ENCODE measurements around the gene RASGEF1C.
"Not testable (repeated sequence)": the region's sequence is repeated elsewhere in the genome, so short reads cannot be mapped to it uniquely, and the experiment has no call there.

The RASGEF1C gene

DNA sequence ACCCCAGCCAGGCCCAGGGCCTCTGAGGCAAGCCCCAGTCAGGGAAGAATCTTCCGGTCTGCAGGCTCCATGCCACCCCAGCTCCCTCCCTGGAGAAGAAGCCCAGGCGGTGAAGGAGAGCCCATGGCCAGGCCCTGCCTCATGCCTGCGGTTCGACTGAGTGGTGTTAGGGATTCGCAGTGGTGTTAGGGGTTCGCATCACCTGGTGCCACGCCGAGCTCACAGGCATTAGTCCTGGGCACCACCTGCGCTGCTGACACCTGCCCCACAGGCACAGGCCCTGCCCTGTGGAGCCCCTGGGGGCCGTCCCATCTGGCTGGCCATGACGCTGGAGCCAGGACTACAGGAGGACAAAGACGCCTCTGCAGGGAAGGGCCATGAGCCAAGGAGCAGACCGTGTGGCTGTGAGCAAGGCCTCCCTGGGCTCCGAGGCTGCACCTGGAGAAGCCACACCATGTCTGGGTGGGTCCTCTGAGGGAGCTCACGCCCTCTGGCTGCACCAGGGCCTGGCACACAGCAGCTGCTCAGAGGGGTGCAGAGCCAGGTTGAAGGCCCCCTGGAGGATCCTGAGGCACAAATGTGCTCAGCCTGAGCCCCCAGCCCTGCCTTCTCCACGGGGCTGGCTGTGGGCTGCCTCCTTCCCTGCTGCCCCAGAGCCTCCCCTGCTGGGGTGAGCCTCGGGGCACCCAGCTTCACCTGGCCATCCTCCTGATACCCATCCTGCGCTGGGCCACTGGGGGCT is 109.8 kb downstream of the RASGEF1C start:
- no peak for DNase-seq

GRCh38 chr5:180098526-180098925 is 110.5 kb downstream of the RASGEF1C start:
- no peak for DNase-seq

DNA sequence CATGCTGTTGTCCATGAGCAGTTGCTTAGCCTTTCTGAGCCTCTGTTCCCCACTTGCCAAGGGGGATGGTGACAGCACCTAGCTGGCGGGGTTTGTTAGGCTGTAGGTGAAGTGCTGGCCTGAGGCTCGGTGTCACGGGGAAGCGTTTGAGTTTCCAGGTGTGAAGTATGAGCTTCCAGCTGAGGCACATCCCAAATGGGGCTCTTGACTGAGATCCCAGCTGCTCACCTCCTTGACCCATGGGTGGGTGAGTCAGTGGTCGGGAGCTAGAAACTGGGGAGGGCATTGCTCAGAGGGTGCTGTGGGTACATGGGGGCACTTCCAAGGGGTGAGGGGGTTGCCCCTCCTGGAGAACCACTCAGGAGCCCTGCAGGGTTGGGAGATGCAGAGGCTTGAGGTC is 111.1 kb downstream of the RASGEF1C start:
- no peak for DNase-seq

DNA sequence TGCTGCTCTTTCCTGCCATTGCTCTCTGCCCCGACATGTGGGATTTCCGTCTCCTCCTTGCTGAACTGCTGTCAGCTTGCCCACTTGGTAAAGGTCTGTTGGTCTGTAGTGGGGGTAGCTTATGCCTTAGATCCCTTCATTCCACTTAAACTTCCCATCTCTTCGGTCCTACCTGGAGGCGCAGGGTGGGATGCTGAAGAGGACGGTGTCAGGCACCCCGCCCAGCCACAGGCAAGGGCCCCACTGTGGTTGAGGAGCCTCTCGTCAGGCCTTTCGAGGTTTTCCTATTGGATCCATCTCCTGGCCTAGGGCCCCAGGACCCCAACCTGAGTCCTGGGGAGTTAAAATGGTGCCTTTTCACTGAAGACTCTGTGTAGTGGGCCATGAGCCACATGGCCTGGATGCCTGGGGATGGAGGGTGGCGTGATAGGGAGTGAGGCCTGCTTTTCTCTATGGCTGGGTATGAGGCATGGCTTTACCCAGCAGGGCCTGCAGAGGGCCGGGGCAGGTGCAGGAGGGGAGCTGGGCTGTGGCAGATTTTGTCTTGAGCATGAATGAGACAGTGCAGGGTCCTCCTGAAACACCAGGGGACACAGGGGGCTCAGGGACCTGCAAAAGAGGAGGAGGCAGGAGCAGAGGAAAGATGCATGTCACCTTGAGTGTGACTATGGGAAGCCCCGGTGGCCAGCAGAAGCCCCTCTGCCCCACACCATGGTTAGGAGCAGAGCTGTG is 111.7 kb downstream of the RASGEF1C start:
- DNase-seq: no peak

GRCh38 chr5:180096616-180097015 is 112.4 kb downstream of the RASGEF1C start:
- no peak for DNase-seq

- no peak for DNase-seq
Measured at GRCh38 chr5:180095545-180095944, 113.5 kb downstream of the RASGEF1C start.

DNA sequence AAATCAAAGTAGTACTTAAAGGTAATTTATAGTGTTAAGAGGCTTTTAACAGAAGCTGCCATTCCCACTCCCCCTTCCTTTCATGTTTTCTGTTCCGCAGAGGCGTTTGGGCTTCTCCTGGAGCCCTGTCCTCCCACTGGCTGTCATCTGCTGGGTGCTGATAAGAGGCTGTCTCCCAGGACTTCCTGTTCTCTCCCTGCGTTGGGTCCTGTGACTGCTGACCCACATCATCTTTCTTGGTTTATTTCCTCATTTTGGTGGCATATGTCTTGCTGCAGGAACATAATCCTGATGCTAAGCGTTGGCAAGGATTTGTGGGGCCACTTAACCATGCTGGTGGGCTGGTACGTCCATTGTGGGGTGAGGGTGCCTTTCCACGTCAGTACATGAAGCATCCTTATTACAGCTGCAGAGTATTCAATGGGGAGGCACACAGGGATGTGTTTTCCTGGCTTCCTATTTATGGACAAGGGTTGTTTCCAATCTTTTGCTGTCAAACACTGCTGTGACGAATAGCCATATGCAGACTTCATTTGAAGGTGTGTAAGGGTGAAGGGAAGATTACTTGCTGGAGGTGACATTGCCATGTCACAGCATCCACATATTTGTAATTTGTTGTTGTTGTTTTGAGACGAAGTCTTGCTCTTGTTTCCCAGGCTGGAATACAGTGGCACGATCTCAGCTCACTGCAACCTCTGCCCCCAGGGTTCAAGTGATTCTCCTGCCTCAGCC is 115.2 kb downstream of the RASGEF1C start:
- no peak for DNase-seq

DNA sequence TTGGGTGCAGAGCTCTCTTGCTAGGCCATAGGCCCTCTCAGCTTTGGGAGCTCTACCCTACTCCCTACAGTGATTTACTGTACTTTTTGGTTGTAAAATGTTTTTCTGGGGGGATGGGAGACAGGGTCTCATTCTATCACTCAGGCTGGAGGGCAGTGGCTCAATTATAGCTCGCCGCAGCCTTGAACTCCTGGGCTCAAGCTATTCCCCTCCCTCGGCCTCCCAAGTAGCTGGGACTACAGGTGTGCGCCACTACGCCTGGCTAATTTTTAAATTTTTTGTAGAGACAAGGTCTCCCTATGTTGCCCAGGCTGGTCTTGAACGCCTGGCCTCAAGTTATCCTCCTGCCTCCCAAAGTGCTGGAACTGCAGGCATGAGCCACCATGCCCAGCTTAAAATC is 115.8 kb downstream of the RASGEF1C start:
- no peak for DNase-seq

- no peak for DNase-seq
Measured at GRCh38 chr5:180090769-180091546, 118.1 kb downstream of the RASGEF1C start.

- peak; percentile 81 for DNase-seq
Measured at GRCh38 chr5:180090098-180090768, 118.8 kb downstream of the RASGEF1C start.

- not testable (repeated sequence) for DNase-seq
Measured at GRCh38 chr5:180089628-180090027, 119.4 kb downstream of the RASGEF1C start.

DNA sequence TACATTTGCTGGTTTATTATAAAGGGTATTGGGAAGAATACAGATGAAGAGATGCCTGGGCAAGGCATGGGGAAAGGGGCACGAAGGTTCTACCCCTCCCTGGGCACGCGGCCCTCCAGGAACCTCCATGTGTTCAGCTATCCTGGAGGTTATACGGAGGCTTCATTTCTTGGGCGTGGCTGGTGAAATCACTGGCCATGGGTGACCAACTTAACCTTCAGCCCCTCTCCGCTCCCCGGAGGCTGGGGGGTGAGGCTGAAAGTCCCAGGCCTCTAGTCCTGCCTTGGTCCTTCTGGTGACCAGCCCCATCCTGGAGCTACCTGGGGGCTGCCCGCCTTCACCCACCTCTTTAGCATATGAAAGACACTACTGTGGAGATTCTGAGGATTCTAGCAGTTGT is 120.5 kb downstream of the RASGEF1C start:
- DNase-seq: no peak

DNA sequence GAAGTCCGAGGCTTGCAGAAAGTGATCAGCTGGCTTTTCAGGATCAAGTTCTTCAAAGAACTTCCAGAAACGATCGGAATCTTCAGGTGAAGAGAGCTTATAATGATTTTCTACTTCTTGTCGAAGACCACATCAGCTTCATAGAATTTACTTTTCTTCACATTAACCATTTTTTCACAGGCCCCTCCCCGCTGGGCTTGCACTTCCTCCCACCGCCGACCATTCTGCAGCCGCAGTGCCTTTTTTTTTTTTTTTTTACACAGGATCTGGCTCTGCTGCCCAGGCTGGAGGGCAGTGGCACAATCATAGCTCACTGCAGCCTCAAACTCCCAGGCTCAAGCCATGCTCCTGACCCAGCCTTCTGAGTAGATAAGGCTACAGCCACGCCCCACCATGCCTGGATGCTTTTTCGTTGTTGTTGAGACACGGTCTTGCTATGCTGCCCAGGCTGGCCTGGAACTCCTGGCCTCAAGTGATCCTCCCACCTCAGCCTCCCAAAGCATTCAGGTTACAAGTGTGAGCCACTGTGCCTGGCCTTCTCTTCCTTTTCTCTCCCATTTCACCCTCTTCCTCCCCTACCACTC is 122.1 kb downstream of the RASGEF1C start:
- no peak for DNase-seq

DNA sequence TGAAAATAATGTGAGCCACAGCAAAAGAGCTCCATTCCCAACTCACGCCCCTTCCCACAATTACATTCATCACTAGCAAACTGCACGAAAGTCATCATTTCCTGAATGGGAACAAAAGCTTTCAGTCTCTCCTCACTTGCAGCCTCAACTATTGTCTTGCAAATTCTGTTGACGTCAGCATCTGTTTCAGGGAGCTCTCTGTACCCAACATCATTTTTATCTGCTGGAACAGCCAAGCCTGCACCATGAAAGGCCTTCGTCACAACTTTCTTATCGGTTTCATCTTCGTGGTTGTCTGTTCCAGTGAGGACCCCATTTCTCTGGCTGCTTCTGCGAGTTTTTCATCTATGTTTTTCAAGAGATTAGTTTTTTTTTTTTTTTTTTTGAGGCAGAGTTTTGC is 123.2 kb downstream of the RASGEF1C start:
- no peak for DNase-seq

DNA sequence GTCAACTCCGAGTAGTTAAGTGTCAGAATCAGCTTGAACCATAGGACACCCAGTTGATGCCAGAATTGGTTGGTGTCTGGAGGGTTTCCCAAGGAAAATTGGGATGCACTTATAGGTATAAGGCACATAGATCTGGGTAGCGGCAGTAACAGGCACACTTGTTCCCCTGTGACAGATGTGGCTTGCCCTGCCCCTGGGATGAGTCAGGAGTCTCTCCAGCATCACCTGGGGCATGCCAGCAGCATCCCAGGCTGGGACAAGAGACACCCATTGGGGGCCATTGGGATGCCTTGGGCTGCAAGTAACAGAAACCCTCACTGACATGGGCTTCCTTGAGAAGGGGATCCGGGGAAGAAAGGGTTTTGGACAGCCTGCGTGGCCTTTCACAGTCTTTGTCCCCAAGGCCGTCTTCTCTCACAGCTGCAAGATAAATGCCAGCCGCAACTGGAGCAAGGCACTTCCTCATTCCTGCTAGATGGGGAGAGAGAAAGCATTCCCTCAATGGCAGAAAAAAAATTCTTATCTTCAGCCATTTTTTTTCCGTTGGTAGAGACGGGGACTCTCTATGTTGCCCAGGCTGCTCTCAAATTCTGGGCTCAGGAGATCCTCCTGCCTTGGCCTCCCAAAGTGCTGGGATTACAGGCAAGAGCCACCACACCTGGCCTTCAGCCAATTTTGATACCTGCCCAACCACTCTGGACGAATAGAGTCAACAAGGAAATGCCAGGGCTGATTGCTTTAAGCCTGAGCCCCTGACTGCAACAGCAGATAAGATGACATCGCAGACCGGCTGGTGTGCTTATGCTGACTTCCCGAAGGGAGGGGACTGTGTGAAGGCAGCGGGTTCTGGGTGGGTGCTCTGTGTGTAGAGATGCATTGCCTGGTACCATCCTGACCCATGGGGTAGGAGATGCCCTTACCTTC is 124.1 kb downstream of the RASGEF1C start:
- no peak for DNase-seq

DNA sequence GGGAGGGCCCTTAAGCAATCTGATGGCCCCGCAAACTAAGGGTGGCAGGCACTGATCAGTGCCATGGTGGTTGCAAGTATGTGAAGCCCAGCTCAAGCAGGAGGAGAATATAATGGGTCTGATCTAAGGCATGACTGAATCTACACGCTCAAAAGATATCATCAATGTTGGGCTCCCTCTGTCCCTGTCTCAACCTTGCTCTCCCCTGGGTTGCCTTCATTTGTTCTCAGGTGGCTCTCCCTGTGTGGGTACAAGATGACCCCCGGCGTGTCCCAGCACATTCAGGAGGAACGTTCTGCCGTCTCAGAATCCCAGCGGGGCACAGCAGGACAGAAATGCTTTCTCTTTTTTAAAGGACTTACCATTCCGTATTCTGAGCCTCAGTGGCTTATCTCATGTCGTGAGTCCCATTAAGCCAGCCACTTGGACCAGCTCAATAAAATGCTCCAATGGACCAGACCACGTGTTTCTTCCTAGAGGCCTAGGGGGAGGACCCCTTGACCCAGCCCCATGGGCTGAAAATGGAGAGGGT is 125.4 kb downstream of the RASGEF1C start:
- DNase-seq: no peak

- no peak for DNase-seq
Measured at GRCh38 chr5:180082633-180083420, 126.2 kb downstream of the RASGEF1C start.

DNA sequence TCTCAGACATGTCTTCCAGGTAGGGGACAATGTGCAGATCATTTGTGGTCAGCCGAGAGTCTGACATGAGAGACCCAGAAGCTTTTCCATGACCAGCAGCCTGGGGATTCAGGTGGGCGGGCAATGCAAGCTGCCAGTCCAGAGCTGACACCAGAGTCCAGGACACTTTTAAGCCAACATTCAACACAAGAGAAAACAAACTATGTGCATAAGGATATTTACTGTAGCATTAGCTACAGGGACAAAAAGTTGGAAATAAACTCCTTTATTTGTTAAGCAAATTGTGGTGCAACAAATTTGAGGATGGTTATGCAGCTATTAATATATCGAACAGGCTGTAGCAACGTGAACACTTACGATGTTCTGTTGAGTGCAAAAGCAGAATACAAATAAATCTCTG is 127.5 kb downstream of the RASGEF1C start:
- no peak for DNase-seq

- DNase-seq: peak; percentile 49
Measured at GRCh38 chr5:180080486-180081280, 128.3 kb downstream of the RASGEF1C start.

All from activated naive CD4-positive, alpha-beta T cell treated with Interleukin-2 at 50 U/mL for 16 hours (primary cell).